NCI-H69 (cell line): ENCODE results near the gene COX10.
"Not testable (repeated sequence)": the region's sequence is repeated elsewhere in the genome, so short reads cannot be mapped to it uniquely, and the experiment has no call there.

Source experiments
- DNase-seq: peaks from one replicate; lab custom pipeline; 2025; lab: John Stamatoyannopoulos, UW

COX10 gene

GRCh38 chr17:14069251-14070021, at the start of gene COX10:
Gene COX10, plus strand, starts transcription at chr17:14069504. Its CDS starts 102 bp downstream, at chr17:14069606.
- DNase-seq: peak; percentile 91

DNA sequence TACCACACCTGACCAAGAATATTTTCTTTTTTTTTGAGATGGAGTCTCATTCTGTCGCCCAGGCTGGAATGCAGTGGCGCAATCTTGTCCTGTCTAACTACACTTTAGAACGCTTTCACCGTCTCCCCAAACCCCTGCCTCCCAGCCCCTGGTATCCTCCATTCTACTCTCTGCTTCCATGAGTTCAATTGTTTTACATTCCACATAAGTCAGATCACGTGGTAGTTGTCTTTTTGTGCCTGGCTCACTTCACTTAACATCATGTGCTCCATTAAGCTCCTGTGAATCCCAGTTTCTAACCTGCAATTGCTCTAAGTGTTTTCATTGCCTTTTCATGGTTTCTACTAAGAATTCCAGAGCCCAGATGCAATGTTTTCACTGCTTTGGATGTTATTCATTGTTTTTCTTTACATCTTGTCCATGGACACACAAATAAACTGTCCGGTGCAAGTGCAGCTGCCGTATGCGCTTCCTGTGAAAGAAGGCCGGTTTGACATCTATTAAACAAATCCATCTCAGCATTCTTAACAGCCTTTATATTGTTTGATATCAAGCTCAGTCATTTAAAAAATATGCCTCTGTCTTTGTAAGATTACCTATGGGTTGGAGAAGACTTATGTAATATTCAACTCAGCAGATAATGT, 47.5 kb upstream of the COX10 start:
- not testable (repeated sequence) for DNase-seq

GRCh38 chr17:14029755-14030154, 39.5 kb upstream of the COX10 start:
- DNase-seq: not testable (repeated sequence)

DNA sequence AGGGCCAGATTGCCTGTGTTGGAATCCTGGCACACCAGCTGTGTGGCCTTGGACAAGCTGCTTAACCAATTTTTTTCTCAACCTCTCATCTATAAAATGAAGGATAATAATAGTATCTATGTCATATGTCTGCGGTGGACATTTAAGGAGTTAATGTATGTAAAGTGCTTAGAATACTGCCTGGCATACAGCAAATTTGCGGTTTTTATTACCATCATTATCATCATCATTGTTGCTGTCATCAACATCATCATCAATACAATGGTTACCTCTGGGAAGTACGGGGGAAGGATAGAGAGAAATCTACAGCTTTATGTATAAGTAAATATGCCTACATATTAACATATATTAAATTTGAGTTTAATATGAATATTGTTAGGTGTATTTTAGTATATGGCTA, 37.1 kb upstream of the COX10 start:
- peak; percentile 44 for DNase-seq

- DNase-seq: no peak
Observed at GRCh38 chr17:14033166-14033565, 36.1 kb upstream of the COX10 start.

DNA sequence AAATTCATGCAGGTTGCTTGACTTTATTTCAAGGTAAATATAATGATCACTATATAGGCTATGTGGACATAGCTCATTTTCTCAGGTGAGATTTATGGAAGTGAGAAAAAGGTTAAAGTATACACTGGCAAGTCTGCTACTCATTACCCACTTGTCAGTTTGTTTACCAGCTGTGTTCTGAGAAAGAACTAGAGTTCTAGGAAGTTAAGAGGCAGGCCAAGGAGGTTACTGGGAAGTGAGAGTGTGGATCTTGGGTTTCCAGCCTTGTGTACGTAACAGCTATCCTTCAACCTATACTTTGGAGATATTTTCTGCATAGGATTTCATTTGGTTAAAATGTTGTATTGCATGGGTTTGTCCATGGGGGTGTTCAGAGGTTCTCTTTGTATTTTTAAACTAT, 31.9 kb upstream of the COX10 start:
- DNase-seq: no peak

- DNase-seq: no peak
Observed at GRCh38 chr17:14038206-14038605, 31.1 kb upstream of the COX10 start.

DNA sequence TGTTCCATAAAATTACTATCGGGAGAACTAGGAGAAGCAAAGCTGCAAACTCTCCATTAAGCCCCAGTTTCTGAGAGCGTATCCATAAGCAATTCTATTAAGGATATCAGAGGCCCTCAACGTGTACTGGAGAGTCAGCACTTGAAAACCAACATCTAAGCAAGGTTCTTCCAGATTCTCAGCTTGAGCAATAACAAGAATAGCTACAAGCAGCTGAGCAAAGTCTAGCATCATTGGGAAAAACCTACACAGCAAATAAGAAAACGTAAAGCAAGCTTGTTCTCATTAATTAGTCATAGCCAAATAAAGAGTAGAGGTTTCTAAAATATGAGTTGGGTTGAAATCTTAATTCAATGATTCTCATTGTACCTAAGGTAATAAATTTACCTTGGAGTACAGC, 26.9 kb upstream of the COX10 start:
- no peak for DNase-seq

DNA sequence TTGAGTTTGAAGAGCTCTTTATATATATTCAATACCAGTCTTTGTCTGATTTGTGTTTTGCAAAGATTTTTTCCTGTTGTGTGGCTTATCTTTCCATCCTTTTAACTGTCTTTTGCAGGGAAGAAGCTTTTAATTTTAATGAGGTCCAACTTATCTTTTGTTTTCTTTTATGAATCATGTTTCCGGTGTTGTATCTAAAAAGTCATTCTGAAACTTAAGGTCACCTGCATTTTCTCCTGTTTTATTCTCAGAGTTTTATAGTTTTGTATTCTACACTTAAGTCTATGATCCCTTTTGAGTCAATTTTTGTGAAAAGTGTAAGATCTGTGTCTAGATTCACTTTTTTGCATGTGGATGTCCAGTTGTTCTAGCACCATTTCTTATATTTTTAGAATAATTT, 24.6 kb upstream of the COX10 start:
- DNase-seq: no peak

DNA sequence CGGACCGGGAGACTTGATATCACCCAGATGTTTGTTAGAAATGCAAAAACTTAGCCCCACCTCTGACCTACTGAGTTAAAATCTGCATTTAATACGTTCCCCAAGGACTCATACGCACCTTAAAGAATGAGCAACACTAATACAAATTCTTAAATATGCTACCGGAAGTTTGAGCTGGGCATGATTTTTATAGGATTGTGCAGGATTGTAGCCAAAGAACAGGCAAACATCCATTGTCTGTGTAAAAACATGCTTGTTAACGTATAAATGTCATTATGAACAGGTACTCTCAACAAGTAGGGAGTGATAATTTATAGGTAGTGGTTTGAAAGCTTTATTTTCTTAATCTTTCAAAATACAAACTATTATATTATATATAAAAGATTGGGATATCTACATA, 22.3 kb upstream of the COX10 start:
- no peak for DNase-seq

DNA sequence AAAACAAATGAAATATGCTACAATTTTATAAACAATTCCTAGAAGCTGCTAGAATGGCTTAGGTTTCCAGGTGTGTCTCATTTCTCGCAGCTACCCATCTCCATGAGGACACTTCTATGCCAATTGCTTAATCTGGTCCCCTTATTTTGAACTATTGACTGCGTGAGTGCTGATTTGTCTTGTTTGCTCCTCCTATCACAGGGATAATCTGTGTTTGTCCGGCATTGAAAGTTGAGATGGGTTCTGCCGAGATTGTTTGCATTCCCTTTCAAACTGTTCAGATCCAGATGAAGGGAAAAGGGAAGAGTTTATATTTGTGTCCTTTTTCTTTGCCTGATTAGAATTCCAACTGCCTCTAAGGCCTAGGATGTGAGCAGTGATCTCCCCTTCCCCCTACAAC, 21.7 kb upstream of the COX10 start:
- no peak for DNase-seq

GRCh38 chr17:14048169-14048568, 21.1 kb upstream of the COX10 start:
- DNase-seq: no peak

GRCh38 chr17:14050616-14051015, 18.7 kb upstream of the COX10 start:
- DNase-seq: no peak

DNA sequence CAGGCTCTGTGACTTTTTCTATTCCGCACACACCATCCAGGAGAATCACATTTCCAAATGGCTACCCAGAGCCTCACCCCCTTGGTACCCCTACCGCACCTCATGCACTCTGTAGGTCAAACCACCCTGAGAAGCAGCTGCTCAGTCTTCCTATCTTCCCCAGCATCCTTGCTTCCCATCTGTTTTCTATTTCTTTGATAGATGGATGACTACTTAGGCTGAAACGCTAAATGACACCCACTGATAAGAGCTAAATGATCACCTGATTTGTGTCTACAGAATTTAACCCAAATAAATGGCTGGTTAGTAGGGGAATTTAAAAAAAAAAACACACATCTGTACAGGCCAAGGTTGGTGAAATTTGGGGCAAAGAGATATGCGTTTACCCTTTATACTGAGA, 17.6 kb upstream of the COX10 start:
- no peak for DNase-seq

GRCh38 chr17:14052886-14053615, 16.3 kb upstream of the COX10 start:
- DNase-seq: no peak

GRCh38 chr17:14057591-14057990, 11.7 kb upstream of the COX10 start:
- DNase-seq: no peak

DNA sequence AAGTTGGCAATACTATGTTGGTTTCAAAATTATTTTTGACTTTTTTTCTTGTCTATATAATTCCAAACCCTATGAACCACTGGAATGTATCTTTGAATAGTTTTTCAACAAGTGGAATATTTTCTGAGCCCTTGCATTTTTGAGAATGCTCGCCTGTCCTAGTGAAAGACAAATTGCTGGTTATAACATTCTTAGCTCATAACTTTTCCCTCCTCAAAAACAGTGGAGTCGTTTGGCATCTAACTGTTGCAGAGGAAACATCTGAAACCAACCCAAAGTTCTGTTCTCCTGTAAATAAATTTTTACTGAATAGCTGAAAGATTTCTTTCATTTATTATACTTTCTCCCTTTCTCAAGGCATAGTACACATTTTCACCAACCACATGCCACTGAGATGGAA, 11.3 kb upstream of the COX10 start:
- no peak for DNase-seq

DNA sequence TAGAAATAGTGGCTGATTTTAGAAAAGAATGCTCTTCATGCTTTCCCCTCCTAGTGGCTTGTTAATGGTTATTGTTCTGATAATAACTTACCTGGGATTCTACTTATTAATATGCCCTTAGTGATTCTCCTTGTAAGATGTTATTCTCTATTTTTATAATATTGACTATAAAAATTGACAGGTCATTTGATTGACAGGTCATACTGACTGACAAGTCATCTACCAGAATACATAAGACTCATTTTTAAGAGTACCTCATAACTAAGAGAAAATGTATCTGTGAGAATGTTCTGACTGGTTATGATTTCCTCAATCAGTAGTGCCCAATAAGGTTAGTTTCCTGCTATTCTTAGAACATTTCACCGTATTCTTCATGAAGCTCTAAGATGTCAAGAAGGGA, 8.6 kb upstream of the COX10 start:
- no peak for DNase-seq

DNA sequence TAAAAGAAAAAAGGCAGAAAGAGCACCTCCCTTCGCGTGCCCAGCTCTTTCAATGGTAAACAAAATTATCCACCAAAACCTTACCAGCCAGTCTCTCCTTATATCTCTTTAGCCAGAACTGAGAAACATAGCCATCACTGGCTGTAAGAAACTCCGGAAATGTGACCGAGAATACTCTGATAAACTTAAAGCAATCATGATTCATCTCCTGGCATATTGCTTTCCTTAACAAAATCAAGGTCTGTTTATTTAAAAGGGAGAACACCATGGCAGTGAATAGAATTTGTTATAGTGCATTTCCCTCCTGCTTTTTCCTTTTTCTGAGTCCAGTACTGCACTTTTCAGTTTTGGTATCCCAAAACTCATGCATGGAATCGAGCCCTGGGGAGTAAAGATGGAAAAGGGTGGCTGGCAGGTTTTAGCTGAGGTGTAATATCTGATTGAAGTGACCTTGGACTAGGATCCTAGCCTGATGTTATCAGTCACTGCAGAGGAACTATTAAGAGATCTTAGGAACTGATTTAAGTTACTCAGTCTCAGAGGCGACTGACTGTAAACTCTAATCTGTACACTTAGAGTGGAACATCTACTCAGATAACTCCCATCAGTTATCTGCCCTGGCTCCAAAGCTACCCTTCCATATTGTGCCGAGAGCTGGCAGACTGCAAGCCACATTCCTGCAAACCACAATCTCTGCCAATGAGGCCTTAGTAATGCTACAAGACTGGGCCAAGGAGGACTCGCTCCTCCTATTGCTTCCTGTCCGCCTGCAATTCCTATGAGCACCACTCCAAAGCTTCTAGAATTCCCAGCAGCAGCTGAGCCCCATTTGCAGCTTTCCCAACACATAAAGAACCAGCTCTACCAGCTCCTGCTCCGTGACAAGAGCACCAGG, 7.4 kb upstream of the COX10 start:
- no peak for DNase-seq

GRCh38 chr17:14067347-14067746, 2.0 kb upstream of the COX10 start:
- no peak for DNase-seq

- DNase-seq: peak; percentile 6
Observed at GRCh38 chr17:14068542-14069250, 608 bp upstream of the COX10 start.
